M059J (cell line): ENCODE measurements around the gene ZNF789. TPM values are rescaled to one million over a fixed set of nuclear protein-coding genes. Genes with fewer than 3 reads are reported as not detected.
A peak's percentile ranks its signal among the peaks of the same experiment; 100 is the strongest.
"Not testable (repeated sequence)": the region's sequence is repeated elsewhere in the genome, so short reads cannot be mapped to it uniquely, and the experiment has no call there.

Source experiments
- DNase-seq: peaks from one replicate; pipeline ENCODE4 v3.0.0-alpha.2; 2012; ENCODE audit warnings: low read depth
- total RNA-seq: library from RNA; depleted of rRNA; stranded (reverse); fragments of >200 nt; shearing (Covaris generic); gene quantifications from 2 replicates; pipeline ENCODE4 v1.2.3, GENCODE V29; 2014; rRNA removed

ZNF789 gene
- total RNA-seq: 5.6 and 7.6 TPM in 2 replicates

GRCh38 chr7:99472561-99473314, at the start of gene ZNF789:
Gene ZNF789, plus strand, starts transcription at chr7:99472890. Its CDS starts 3,567 bp downstream, at chr7:99476457.
- DNase-seq: peak; percentile 97

DNA sequence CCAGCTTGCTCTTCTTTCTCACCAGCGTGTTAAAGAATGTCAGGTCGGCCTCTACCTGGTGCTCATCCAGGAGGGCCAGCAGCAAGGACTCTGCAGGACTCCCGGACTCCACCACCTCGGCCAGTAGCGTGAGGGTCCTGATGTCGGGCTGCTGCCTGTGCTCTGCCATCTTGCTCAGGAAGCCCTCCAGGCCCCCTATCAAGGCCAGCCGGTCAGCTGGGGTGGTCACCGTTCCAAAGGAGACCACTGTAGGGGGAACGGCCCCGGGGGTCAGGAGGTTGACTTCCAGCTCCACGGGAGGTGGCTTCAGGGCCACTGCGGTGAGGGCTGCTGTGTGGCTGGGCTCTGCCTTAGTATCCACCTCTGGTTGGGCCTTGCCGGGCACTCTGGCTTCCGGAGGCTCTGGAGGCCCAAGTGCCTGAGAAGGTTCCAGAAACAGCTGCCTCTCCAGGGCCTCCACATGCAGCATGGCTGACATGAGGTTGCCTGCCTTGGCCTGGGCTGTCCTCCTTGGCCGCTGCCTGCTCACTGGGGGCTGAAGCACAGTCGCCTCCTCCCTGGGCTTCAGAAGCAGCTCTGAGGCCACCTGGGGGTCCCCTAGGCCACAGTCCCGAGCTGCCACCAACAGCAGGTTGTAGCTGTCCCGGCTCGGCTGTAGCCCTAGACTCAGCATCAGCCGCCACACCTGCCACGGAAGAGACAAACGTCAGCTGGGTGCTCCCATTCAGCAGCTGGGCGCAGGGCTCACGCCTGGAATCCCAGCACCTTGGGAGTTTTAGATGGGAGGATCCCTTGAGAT, 47.6 kb upstream of the ZNF789 start:
- DNase-seq: no peak

- no peak for DNase-seq
Observed at GRCh38 chr7:99428972-99429566, 43.6 kb upstream of the ZNF789 start.

- no peak for DNase-seq
Observed at GRCh38 chr7:99429756-99430155, 42.9 kb upstream of the ZNF789 start.

- DNase-seq: not testable (repeated sequence)
Observed at GRCh38 chr7:99431756-99432540, 40.7 kb upstream of the ZNF789 start.

DNA sequence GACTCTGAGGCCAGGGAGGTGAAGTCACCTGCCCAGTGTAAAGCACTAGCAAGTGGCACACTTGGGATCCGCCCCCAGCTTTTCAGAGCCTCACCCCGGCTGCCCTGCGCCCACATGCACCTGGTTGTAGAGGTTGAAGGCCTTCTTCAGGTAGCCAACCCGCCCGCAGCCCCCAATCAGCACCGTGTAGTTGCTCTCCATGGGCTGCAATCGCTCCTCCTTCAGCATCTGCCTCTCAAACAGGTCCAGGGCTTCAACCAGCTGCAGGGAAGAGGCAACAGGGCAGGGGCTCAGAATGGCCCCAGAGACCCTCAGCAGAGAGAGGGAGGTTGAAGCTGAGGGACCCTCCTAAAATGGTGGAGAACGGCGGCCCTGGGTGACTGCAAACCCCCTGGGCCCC, 39.5 kb upstream of the ZNF789 start:
- DNase-seq: no peak

- no peak for DNase-seq
Observed at GRCh38 chr7:99437946-99438572, 34.6 kb upstream of the ZNF789 start.

DNA sequence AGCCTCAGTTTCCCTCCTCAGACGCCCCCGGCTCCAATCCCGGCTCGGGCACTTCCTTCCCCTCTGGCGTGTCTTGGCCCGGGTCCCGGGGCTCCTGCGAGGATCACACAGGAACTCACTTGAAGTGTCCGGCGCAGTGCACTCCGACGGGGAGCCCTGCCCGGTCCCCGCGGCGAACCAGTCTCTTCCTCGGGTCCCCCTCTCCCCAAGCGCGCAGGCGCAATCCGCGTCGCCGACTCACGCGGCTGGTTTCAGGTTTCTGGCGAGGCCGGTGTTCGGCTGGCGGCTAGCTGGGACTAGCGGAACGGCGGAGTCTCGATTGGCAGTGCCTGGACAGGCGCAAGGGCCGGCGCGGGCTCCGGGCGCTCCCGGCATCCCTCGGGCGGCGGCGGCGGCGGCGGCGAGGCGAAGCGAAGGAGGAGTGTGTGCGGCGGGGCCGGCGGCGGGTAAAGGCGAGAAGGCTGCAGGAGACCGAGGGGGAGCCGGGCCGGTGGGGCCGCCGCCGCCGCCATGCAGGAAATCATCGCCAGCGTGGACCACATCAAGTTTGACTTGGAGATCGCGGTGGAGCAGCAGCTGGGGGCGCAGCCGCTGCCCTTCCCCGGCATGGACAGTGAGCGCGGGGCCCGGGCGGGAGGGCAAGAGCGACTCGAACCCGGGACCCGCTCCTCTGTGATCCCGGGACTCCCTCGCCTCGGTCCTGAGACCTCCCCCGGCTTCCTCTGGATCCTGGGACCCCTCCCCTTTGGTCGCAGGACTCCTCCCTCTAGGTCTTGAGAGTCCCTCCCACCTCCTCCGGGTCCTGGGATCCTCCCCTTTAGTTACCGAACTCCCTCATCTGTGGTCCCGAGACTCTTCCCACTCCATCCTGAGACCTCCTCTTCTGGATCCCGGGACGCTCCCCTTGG, 33.9 kb upstream of the ZNF789 start, which contains the start of the genes CPSF4 and PTCD1:
CPSF4 (plus strand) TSS at position 371 of the 908 bp plus-strand sequence; CDS start at position 511, 140 bp downstream.
PTCD1 (minus strand) TSS at position 226 of the 908 bp plus-strand sequence. CDS start 3,556 bp downstream, outside the sequence.
- peak; percentile 97 for DNase-seq

GRCh38 chr7:99440195-99440594, 32.5 kb upstream of the ZNF789 start:
- DNase-seq: no peak

GRCh38 chr7:99446096-99446495, 26.6 kb upstream of the ZNF789 start:
- DNase-seq: no peak

- no peak for DNase-seq
Observed at GRCh38 chr7:99447943-99448342, 24.7 kb upstream of the ZNF789 start.

GRCh38 chr7:99448855-99449254, 23.8 kb upstream of the ZNF789 start:
- no peak for DNase-seq

GRCh38 chr7:99449326-99449725, 23.4 kb upstream of the ZNF789 start:
- DNase-seq: no peak

GRCh38 chr7:99451936-99452335, 20.8 kb upstream of the ZNF789 start:
- no peak for DNase-seq

DNA sequence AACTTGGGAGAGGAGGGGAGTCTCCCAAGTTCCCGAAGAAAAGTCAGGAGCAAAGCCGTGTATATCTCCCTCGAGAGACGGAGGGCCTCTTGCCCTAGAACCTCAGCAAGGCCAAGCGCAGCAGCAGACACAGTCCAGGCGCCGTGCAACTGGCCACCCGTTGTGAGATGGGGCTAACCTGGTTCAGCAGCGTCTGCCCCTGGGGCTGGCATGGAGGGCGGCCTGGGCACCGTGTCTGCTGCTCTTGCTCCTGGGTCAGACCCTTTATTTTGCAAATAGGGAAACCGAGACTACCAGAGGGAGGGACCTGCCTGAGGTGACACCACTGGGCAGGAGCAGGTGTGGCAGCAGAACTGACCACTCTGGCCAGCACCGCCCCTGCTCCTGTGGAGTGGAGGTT, 20.1 kb upstream of the ZNF789 start:
- DNase-seq: no peak

GRCh38 chr7:99453105-99453504, 19.6 kb upstream of the ZNF789 start:
- no peak for DNase-seq

- DNase-seq: no peak
Observed at GRCh38 chr7:99455874-99456273, 16.8 kb upstream of the ZNF789 start.

GRCh38 chr7:99456288-99456687, 16.4 kb upstream of the ZNF789 start:
- DNase-seq: no peak

GRCh38 chr7:99457050-99457649, 15.5 kb upstream of the ZNF789 start:
- DNase-seq: no peak
